ENCODE data around the gene SLFNL1. TPM values are rescaled to one million over a fixed set of nuclear protein-coding genes. Genes with fewer than 3 reads are reported as not detected.

Gene SLFNL1
- total and polyA plus RNA-seq, 5 experiments from 2014 or later, result 0.12 to 0.65 (median 0.47) TPM

GRCh38 chr1:41017141-41018017 lies 4.1 kb downstream of the SLFNL1 start:
- H3K27ac Mint-ChIP-seq, result peak overlapping the region in 3 of 10 donors; percentile 22 to 91 (median 44)
- H3K36me3 Mint-ChIP-seq, result peaks cover 0 to 15% (median 2%) of the 10 kb centered on the region in 3 donors
- no peak for ATAC-seq
- peaks cover 17 to 26% (median 23%) of the 10 kb centered on the region in 4 donors for H3K4me1 Mint-ChIP-seq
- no peaks in the 10 kb centered on the region for H3K27me3 Mint-ChIP-seq
- no peak for DNase-seq
- no peaks in the 10 kb centered on the region for H3K9me3 Mint-ChIP-seq
- POLR2A ChIA-PET, result no interaction called here
- no peak overlapping the region for H3K4me3 Mint-ChIP-seq

- DNase-seq (no peak), ATAC-seq (no peak)
- H3K4me1 Mint-ChIP-seq, result peaks cover 12 to 18% (median 14%) of the 10 kb centered on the region in 4 donors
- POLR2A ChIA-PET, result no interaction called here
- peaks cover 0 to 28% (median 2%) of the 10 kb centered on the region in 3 donors for H3K36me3 Mint-ChIP-seq
- H3K27me3 Mint-ChIP-seq, result no peaks in the 10 kb centered on the region
- no peaks in the 10 kb centered on the region for H3K9me3 Mint-ChIP-seq
- no peak overlapping the region for H3K4me3 Mint-ChIP-seq
- peak overlapping the region in 6 of 10 donors; percentile 28 to 67 (median 42) for H3K27ac Mint-ChIP-seq
Observed at GRCh38 chr1:41015897-41016470, 5.5 kb downstream of the SLFNL1 start.

- peaks cover 0 to 34% (median 2%) of the 10 kb centered on the region in 3 donors for H3K36me3 Mint-ChIP-seq
- H3K9me3 Mint-ChIP-seq, result no peaks in the 10 kb centered on the region
- H3K4me1 Mint-ChIP-seq, result peaks cover 12 to 18% (median 14%) of the 10 kb centered on the region in 4 donors
- H3K4me3 Mint-ChIP-seq, result no peak overlapping the region
- POLR2A ChIA-PET, result no interaction called here
- H3K27me3 Mint-ChIP-seq, result no peaks in the 10 kb centered on the region
- ATAC-seq (no peak), DNase-seq (no peak)
- H3K27ac Mint-ChIP-seq, result peak overlapping the region in 9 of 10 donors; percentile 23 to 85 (median 70)
Observed at GRCh38 chr1:41015281-41015896, 6.1 kb downstream of the SLFNL1 start.

- no peaks in the 10 kb centered on the region for H3K27me3 Mint-ChIP-seq
- peak in 1 of 2 donors; percentile 40 for ATAC-seq
- H3K9me3 Mint-ChIP-seq, result no peaks in the 10 kb centered on the region
- H3K36me3 Mint-ChIP-seq, result peaks cover 0 to 39% (median 6%) of the 10 kb centered on the region in 3 donors
- POLR2A ChIA-PET, result no interaction called here
- peak in 1 of 10 donors; percentile 12 for DNase-seq
- peak overlapping the region in 9 of 10 donors; percentile 23 to 85 (median 70) for H3K27ac Mint-ChIP-seq
- H3K4me1 Mint-ChIP-seq, result peaks cover 12 to 18% (median 14%) of the 10 kb centered on the region in 4 donors
- no peak overlapping the region for H3K4me3 Mint-ChIP-seq
Observed at GRCh38 chr1:41014871-41015270, 6.7 kb downstream of the SLFNL1 start.

GRCh38 chr1:41013796-41014195 lies 7.7 kb downstream of the SLFNL1 start:
- no peak for DNase-seq
- H3K4me3 Mint-ChIP-seq, result no peak overlapping the region
- peak overlapping the region in 5 of 10 donors; percentile 13 to 85 (median 43) for H3K27ac Mint-ChIP-seq
- POLR2A ChIA-PET, result no interaction called here
- H3K9me3 Mint-ChIP-seq, result no peaks in the 10 kb centered on the region
- no peaks in the 10 kb centered on the region for H3K27me3 Mint-ChIP-seq
- H3K4me1 Mint-ChIP-seq, result peaks cover 8 to 16% (median 14%) of the 10 kb centered on the region in 4 donors
- no peak for ATAC-seq
- peaks cover 0 to 47% (median 12%) of the 10 kb centered on the region in 3 donors for H3K36me3 Mint-ChIP-seq

- POLR2A ChIA-PET, result no interaction called here
- Mint-ChIP-seq H3K27ac (no peak overlapping the region), H3K27me3 (no peaks in the 10 kb centered on the region), H3K9me3 (no peaks in the 10 kb centered on the region), H3K4me3 (no peak overlapping the region), H3K4me1 (peaks cover 8 to 16% (median 14%) of the 10 kb centered on the region in 4 donors), H3K36me3 (peaks cover 0 to 52% (median 14%) of the 10 kb centered on the region in 3 donors)
- ATAC-seq (no peak), DNase-seq (no peak)
Observed at GRCh38 chr1:41013024-41013423, 8.5 kb downstream of the SLFNL1 start.

- Mint-ChIP-seq H3K27me3 (no peaks in the 10 kb centered on the region), H3K9me3 (no peaks in the 10 kb centered on the region), H3K27ac (peak overlapping the region in 1 of 10 donors; percentile 16), H3K36me3 (peaks cover 0 to 76% (median 14%) of the 10 kb centered on the region in 3 donors), H3K4me1 (peaks cover 8 to 15% (median 13%) of the 10 kb centered on the region in 4 donors), H3K4me3 (peak overlapping the region in 1 of 10 donors; percentile 30)
- POLR2A ChIA-PET, result no interaction called here
- no peak for DNase-seq
- ATAC-seq, result no peak
Observed at GRCh38 chr1:41010345-41010744, 11.2 kb downstream of the SLFNL1 start.

- ATAC-seq, result no peak
- peaks cover 0 to 75% (median 14%) of the 10 kb centered on the region in 3 donors for H3K36me3 Mint-ChIP-seq
- no peak for DNase-seq
- no peaks in the 10 kb centered on the region for H3K27me3 Mint-ChIP-seq
- H3K9me3 Mint-ChIP-seq, result no peaks in the 10 kb centered on the region
- no peak overlapping the region for H3K27ac Mint-ChIP-seq
- peaks cover 3 to 6% (median 5%) of the 10 kb centered on the region in 4 donors for H3K4me1 Mint-ChIP-seq
- H3K4me3 Mint-ChIP-seq, result no peak overlapping the region
- POLR2A ChIA-PET, result no interaction called here
Observed at GRCh38 chr1:41009466-41009865, 12.1 kb downstream of the SLFNL1 start.

GRCh38 chr1:41006942-41007865 lies 14.3 kb downstream of the SLFNL1 start:
- Mint-ChIP-seq H3K9me3 (no peaks in the 10 kb centered on the region), H3K27ac (peak overlapping the region in 3 of 10 donors; percentile 24 to 71 (median 29)), H3K27me3 (no peaks in the 10 kb centered on the region), H3K4me3 (no peak overlapping the region), H3K36me3 (peaks cover 0 to 84% (median 20%) of the 10 kb centered on the region in 3 donors), H3K4me1 (peaks cover 12 to 17% (median 16%) of the 10 kb centered on the region in 4 donors)
- no peak for DNase-seq
- no peak for ATAC-seq
- POLR2A ChIA-PET, result interaction anchor here (0.5 kb wide), 1 partner anchor 474 kb away, joined by 4 read pairs; no protein-coding TSS in a partner anchor

GRCh38 chr1:41005876-41006275 lies 15.6 kb downstream of the SLFNL1 start:
- peaks cover 0 to 81% (median 20%) of the 10 kb centered on the region in 3 donors for H3K36me3 Mint-ChIP-seq
- ATAC-seq (no peak), DNase-seq (no peak)
- no peak overlapping the region for H3K27ac Mint-ChIP-seq
- H3K27me3 Mint-ChIP-seq, result no peaks in the 10 kb centered on the region
- POLR2A ChIA-PET, result interaction anchor here (4.7 kb wide), 1 partner anchor 26 kb away, joined by 28 read pairs; the partner anchor contains the start of gene CTPS1
- H3K4me1 Mint-ChIP-seq, result peaks cover 13 to 21% (median 18%) of the 10 kb centered on the region in 4 donors
- no peaks in the 10 kb centered on the region for H3K9me3 Mint-ChIP-seq
- no peak overlapping the region for H3K4me3 Mint-ChIP-seq

- H3K4me1 Mint-ChIP-seq, result peaks cover 19 to 21% (median 21%) of the 10 kb centered on the region in 4 donors
- no peaks in the 10 kb centered on the region for H3K27me3 Mint-ChIP-seq
- POLR2A ChIA-PET, result interaction anchor here (1.1 to 4.7 kb wide), 5 partner anchors 21 to 553 kb away, joined by 3 to 28 read pairs (median 3); partner anchors contain the start of genes CITED4, CTPS1, NFYC and ZFP69B
- no peaks in the 10 kb centered on the region for H3K9me3 Mint-ChIP-seq
- H3K36me3 Mint-ChIP-seq, result peaks cover 4 to 79% (median 25%) of the 10 kb centered on the region in 3 donors
- ATAC-seq (peak; percentile 99 to 100), DNase-seq (peak; percentile 60 to 94 (median 86))
- peak overlapping the region in 4 of 10 donors; percentile 1 to 64 (median 26) for H3K4me3 Mint-ChIP-seq
- peak overlapping the region in 9 of 10 donors; percentile 9 to 92 (median 63) for H3K27ac Mint-ChIP-seq
Observed at GRCh38 chr1:41003640-41004220, 17.8 kb downstream of the SLFNL1 start.
